ENCODE results near the gene TC2N. TPM values are rescaled to one million over a fixed set of nuclear protein-coding genes. Genes with fewer than 3 reads are reported as not detected.

TC2N gene
- total and polyA plus RNA-seq, 2 experiments from 2014 or later: 10.0 to 35.0 TPM

DNA sequence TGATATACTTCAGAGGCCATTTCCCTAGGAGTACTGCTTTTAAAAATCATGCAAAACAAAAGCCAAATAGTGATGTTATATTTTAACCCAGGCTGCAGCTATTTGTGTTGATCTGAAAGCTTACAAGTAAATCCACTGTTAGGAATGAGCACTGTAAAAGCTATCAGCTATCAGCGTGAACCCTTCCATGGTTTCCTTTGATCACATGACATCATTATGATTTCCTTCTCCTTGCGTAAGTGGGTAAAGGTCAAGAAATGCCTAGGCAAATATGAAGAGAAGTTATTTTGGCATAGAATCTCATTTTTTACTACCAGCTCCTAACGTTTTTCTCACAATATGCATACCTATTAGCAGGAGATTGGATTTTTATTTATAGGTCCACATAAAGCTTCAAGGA lies 86.9 kb downstream of the TC2N start:
- Histone ChIP-seq H3K4me1 (ENCODE audit: insufficient read depth) (no peaks in the 10 kb centered on the region), H4K20me1 (replicated peaks; ENCODE audit: insufficient read depth) (no peaks in the 10 kb centered on the region), H3K4me3 (no peak overlapping the region), H2AFZ (no peak overlapping the region), H3K27ac (ENCODE audit: low read depth) (no peak overlapping the region), H3K4me2 (no peak overlapping the region), H3K79me2 (replicated peaks; ENCODE audit: insufficient read depth) (no peaks in the 10 kb centered on the region), H3K9me2 (ENCODE audit: insufficient read depth) (no peaks in the 10 kb centered on the region), H3K36me3 (ENCODE audit: insufficient read depth) (no peaks in the 10 kb centered on the region; the same call in 1 of the 2 replicates), H3K27me3 (ENCODE audit: insufficient read depth) (no peaks in the 10 kb centered on the region), H3F3A (replicated peaks; ENCODE audit: low read depth) (no peaks in the 10 kb centered on the region)
- H3K27me3 Mint-ChIP-seq (ENCODE audit: insufficient read depth, low read depth, poor library complexity): no peaks in the 10 kb centered on the region
- H3K27ac Mint-ChIP-seq: no peak overlapping the region
- ATAC-seq (no peak), DNase-seq (ENCODE audit: low spot score) (no peak)
- no peaks in the 10 kb centered on the region for H3K9me3 Mint-ChIP-seq
- H3K4me3 Mint-ChIP-seq: no peak overlapping the region
- H3K36me3 Mint-ChIP-seq (ENCODE audit: low read depth): no peaks in the 10 kb centered on the region
- H3K4me1 Mint-ChIP-seq: no peaks in the 10 kb centered on the region
- TF ChIP-seq ZNF114 (CRISPR knock-in tag; IDR thresholded peaks at IDR 0.05): no peak

DNA sequence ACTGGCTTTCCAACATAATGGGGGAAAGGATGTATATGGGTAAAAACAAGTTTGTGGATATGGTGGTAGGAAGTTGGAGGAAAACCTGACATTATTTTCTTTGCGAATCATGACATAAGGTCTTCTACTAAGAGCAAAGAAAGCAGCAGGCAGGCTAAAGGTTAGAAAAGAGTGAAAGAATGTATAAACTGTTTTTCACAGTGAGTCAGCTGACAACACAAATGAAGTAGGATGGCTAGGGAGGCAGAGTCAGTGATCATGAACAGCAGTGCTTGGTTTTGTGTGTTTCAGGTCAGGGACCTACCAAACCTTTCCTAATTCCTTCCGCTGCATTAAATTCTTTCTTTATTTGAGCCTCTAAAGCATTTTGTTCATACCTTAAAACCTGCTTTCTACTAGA lies 89.1 kb downstream of the TC2N start:
- ATAC-seq (no peak), DNase-seq (ENCODE audit: low spot score) (no peak)
- no peaks in the 10 kb centered on the region for H3K9me3 Mint-ChIP-seq
- no peaks in the 10 kb centered on the region for H3K36me3 ChIP-seq (ENCODE audit: insufficient read depth)
- peaks cover 6% of the 10 kb centered on the region; the same call in 2 of the 3 replicates for H3K4me1 Mint-ChIP-seq
- no peaks in the 10 kb centered on the region for H3K9me2 ChIP-seq (ENCODE audit: insufficient read depth)
- no peaks in the 10 kb centered on the region for H3K27me3 ChIP-seq (ENCODE audit: insufficient read depth)
- H4K20me1 ChIP-seq (replicated peaks; ENCODE audit: insufficient read depth): no peaks in the 10 kb centered on the region
- H3K27ac Mint-ChIP-seq: no peak overlapping the region
- H3K4me3 ChIP-seq: no peak overlapping the region
- no peak overlapping the region for H3K4me3 Mint-ChIP-seq
- no peak overlapping the region for H2AFZ ChIP-seq
- no peak overlapping the region for H3K27ac ChIP-seq (ENCODE audit: low read depth)
- H3K27me3 Mint-ChIP-seq (ENCODE audit: insufficient read depth, low read depth, poor library complexity): peaks cover 2% of the 10 kb centered on the region
- no peak overlapping the region for H3K4me2 ChIP-seq
- no peaks in the 10 kb centered on the region for H3K79me2 ChIP-seq (replicated peaks; ENCODE audit: insufficient read depth)
- no peaks in the 10 kb centered on the region for H3K36me3 Mint-ChIP-seq (ENCODE audit: low read depth)
- H3K4me1 ChIP-seq (ENCODE audit: insufficient read depth): no peaks in the 10 kb centered on the region
- H3F3A ChIP-seq (replicated peaks; ENCODE audit: low read depth): no peaks in the 10 kb centered on the region
- TF ChIP-seq REST (IDR thresholded peaks at IDR 0.05; ENCODE audit: unreplicated experiment) (no peak), JUNB (IDR thresholded peaks at IDR 0.05; ENCODE audit: unreplicated experiment) (no peak), ZNF331 (CRISPR knock-in tag; IDR thresholded peaks at IDR 0.05; ENCODE audit: low read depth) (no peak), EZH2phosphoT487 (IDR thresholded peaks at IDR 0.05; ENCODE audit: unreplicated experiment) (no peak), ZNF114 (CRISPR knock-in tag; IDR thresholded peaks at IDR 0.05) (no peak), STAT1 (IDR thresholded peaks at IDR 0.05; ENCODE audit: unreplicated experiment) (no peak), CREB1 (CRISPR knock-in tag; IDR thresholded peaks at IDR 0.05; ENCODE audit: low read depth) (no peak), POLR2AphosphoS5 (IDR thresholded peaks at IDR 0.05; ENCODE audit: low read depth) (no peak), ZNF462 (CRISPR knock-in tag; IDR thresholded peaks at IDR 0.05) (no peak), NANOG (IDR thresholded peaks at IDR 0.05; ENCODE audit: borderline replicate concordance) (no peak), EZH2 (IDR thresholded peaks at IDR 0.05; ENCODE audit: low read depth, unreplicated experiment) (no peak)
- TF ChIP-seq, protein P1, sequence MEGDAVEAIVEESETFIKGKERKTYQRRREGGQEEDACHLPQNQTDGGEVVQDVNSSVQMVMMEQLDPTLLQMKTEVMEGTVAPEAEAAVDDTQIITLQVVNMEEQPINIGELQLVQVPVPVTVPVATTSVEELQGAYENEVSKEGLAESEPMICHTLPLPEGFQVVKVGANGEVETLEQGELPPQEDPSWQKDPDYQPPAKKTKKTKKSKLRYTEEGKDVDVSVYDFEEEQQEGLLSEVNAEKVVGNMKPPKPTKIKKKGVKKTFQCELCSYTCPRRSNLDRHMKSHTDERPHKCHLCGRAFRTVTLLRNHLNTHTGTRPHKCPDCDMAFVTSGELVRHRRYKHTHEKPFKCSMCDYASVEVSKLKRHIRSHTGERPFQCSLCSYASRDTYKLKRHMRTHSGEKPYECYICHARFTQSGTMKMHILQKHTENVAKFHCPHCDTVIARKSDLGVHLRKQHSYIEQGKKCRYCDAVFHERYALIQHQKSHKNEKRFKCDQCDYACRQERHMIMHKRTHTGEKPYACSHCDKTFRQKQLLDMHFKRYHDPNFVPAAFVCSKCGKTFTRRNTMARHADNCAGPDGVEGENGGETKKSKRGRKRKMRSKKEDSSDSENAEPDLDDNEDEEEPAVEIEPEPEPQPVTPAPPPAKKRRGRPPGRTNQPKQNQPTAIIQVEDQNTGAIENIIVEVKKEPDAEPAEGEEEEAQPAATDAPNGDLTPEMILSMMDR (conservative IDR thresholded peaks at IDR 0.05; ENCODE audit: low read depth in 2 of 2): no peak

Data from GM23338 (cell line).